Activated T-cell treated with anti-CD3 and anti-CD28 coated beads for 4 hours (primary cell): ENCODE measurements around the gene MAN2A1.

ENCODE experiments used
- DNase-seq: peaks from one replicate; pipeline ENCODE4 v3.0.0-alpha.2; 2020

The MAN2A1 gene

DNA sequence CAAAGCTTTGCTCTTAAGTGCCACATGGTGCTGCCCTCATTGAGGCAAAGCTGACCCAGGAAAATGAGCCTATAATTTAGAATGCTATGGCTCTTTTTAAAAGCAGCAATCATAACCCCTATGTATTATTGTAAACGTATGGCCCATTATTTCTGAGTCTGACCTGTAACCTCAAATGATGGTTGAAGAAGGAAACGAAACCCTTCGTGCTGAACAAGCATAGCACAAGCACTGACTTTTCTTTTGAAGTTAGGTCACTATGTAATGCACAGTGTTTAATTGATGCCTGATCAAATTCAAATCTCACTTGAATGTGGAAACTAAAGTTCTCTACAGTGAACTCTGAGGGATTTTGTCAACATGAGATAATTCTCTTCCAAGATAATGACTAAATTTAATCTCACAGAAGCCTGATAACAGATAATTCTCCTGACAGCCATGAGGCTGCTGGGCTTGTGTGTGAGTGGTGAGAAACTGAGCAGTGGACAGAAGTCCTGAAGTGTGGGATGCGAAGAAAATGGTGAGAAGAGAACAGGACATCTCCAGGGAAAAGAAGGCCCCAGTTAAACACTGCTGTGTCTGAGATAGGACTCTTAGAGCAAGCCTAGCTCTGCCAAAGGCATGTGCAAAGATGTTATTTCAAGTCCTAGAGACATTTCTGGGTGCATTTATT lies 226.9 kb downstream of the MAN2A1 start:
- DNase-seq: no peak
